CD8-positive, alpha-beta memory T cell (primary cell): Measurements from ENCODE around the gene RABL6. TPM values are rescaled to one million over a fixed set of nuclear protein-coding genes. Genes with fewer than 3 reads are reported as not detected.
A peak's percentile ranks its signal among the peaks of the same experiment; 100 is the strongest.
"Not testable (repeated sequence)": the region's sequence is repeated elsewhere in the genome, so short reads cannot be mapped to it uniquely, and the experiment has no call there.

Source experiments
- CTCF ChIA-PET: fragments of 350-600 bp; sonication (Branson Sonifier 250); formaldehyde crosslinking; loops from one replicate; lab custom pipeline; 2021; ENCODE audit warnings: antibody characterized with exemption; lab: Charles Lee
- POLR2A ChIA-PET: fragments of 350-600 bp; sonication (Branson Sonifier 250); formaldehyde crosslinking; loops from one replicate; lab custom pipeline; 2021; ENCODE audit warnings: antibody characterized with exemption; lab: Charles Lee
- DNase-seq, 5 donors: peaks; one replicate each; pipeline versions ENCODE4 v3.0.0 to v3.0.0-alpha.2; 2020 to 2022; ENCODE audit warnings: mixed read lengths in 1 of 5
- H3K27ac ChIP-seq: one replicate; pipeline ENCODE4 v1.7.0; 2013; ENCODE audit warnings: low read depth, mild to moderate bottlenecking, low read length, moderate library complexity
- H3K27me3 ChIP-seq: 2 replicates; pipeline ENCODE4 v1.7.0; 2013; ENCODE audit warnings: low read length, mild to moderate bottlenecking; ENCODE audit not compliant: insufficient read depth, poor library complexity, severe bottlenecking
- H3K36me3 ChIP-seq: 2 replicates; pipeline ENCODE4 v1.7.0; 2013; ENCODE audit warnings: mild to moderate bottlenecking, low read length, moderate library complexity; ENCODE audit not compliant: insufficient read depth
- H3K4me1 ChIP-seq: 2 replicates; pipeline ENCODE4 v1.7.0; 2013; ENCODE audit warnings: mild to moderate bottlenecking, low read length, moderate library complexity; ENCODE audit not compliant: insufficient read depth
- H3K4me3 ChIP-seq: 2 replicates; pipeline ENCODE4 v1.7.0; 2013; ENCODE audit warnings: mild to moderate bottlenecking, low read length
- H3K9me3 ChIP-seq: 2 replicates; pipeline ENCODE4 v1.7.0; 2013; ENCODE audit warnings: mild to moderate bottlenecking, low read length
- H3K27ac Mint-ChIP-seq, 8 donors: one replicate each; pipeline ENCODE4 v1.8.0; 2020 to 2021; ENCODE audit warnings: mixed read lengths in 8 of 8, mild to moderate bottlenecking in 6 of 8, inconsistent platforms in 3 of 8, moderate library complexity in 3 of 8
- H3K27me3 Mint-ChIP-seq, 2 donors: one replicate each; pipeline ENCODE4 v1.8.0; 2020 to 2021; ENCODE audit warnings: mixed read lengths in 2 of 2, mild to moderate bottlenecking in 1 of 2, moderate library complexity in 1 of 2
- H3K36me3 Mint-ChIP-seq, 3 donors: one replicate each; pipeline ENCODE4 v1.8.0; 2020 to 2021; ENCODE audit warnings: mixed read lengths in 3 of 3, inconsistent platforms in 1 of 3, mild to moderate bottlenecking in 1 of 3
- H3K4me1 Mint-ChIP-seq, 3 donors: one replicate each; pipeline ENCODE4 v1.8.0; 2020 to 2021; ENCODE audit warnings: mixed read lengths in 3 of 3, inconsistent platforms in 1 of 3, mild to moderate bottlenecking in 1 of 3
- H3K4me3 Mint-ChIP-seq, 7 donors: one replicate each; pipeline ENCODE4 v1.8.0; 2020 to 2021; ENCODE audit warnings: mixed read lengths in 7 of 7, mild to moderate bottlenecking in 6 of 7, moderate library complexity in 4 of 7, inconsistent platforms in 2 of 7
- H3K9me3 Mint-ChIP-seq, 5 donors: one replicate each; pipeline ENCODE4 v1.8.0; 2020 to 2022; ENCODE audit warnings: mixed read lengths in 5 of 5, mild to moderate bottlenecking in 3 of 5, moderate library complexity in 2 of 5, inconsistent platforms in 1 of 5
- polyA plus RNA-seq: library from polyadenylated mRNA; unstranded; fragments of 300-500 nt; fragmentation: Illumina TruSeq; gene quantifications from one replicate; pipeline ENCODE4 v1.2.3, GENCODE V29; 2021
- total RNA-seq, 2 experiments: library from RNA; stranded (reverse); gene quantifications; one replicate each; pipeline ENCODE4 v1.2.3, GENCODE V29; 2021

Gene RABL6
- total and polyA plus RNA-seq, 3 experiments from 2014 or later = 20.9 to 106 (median 98.2) TPM

GRCh38 chr9:136762221-136762691 is 45.5 kb upstream of the RABL6 start:
- no peaks in the 10 kb centered on the region for H3K9me3 Mint-ChIP-seq
- no peak overlapping the region for H3K27ac Mint-ChIP-seq
- peaks cover 7 to 20% of the 10 kb centered on the region in 2 donors for H3K27me3 Mint-ChIP-seq
- Histone ChIP-seq H3K36me3 (no peaks in the 10 kb centered on the region), H3K27me3 (no peaks in the 10 kb centered on the region), H3K9me3 (no peaks in the 10 kb centered on the region), H3K4me1 (no peaks in the 10 kb centered on the region), H3K27ac (no peak overlapping the region), H3K4me3 (no peak overlapping the region)
- DNase-seq = peak in 1 of 5 donors; percentile 12
- ChIA-PET POLR2A (no interaction called here), CTCF (no interaction called here)
- peaks cover 5 to 14% (median 10%) of the 10 kb centered on the region in 3 donors for H3K4me1 Mint-ChIP-seq
- no peaks in the 10 kb centered on the region for H3K36me3 Mint-ChIP-seq
- H3K4me3 Mint-ChIP-seq = no peak overlapping the region

GRCh38 chr9:136762915-136763648 is 44.7 kb upstream of the RABL6 start:
- H3K4me3 ChIP-seq = no peak overlapping the region
- Mint-ChIP-seq H3K4me1 (peaks cover 5 to 14% (median 10%) of the 10 kb centered on the region in 3 donors), H3K4me3 (no peak overlapping the region), H3K27me3 (peaks cover 12 to 25% of the 10 kb centered on the region in 2 donors), H3K36me3 (no peaks in the 10 kb centered on the region), H3K9me3 (no peaks in the 10 kb centered on the region), H3K27ac (no peak overlapping the region)
- no peaks in the 10 kb centered on the region for H3K4me1 ChIP-seq
- no peaks in the 10 kb centered on the region for H3K9me3 ChIP-seq
- no peaks in the 10 kb centered on the region for H3K36me3 ChIP-seq
- no peaks in the 10 kb centered on the region for H3K27me3 ChIP-seq
- peak in 4 of 5 donors; percentile 14 to 45 (median 18) for DNase-seq
- H3K27ac ChIP-seq = no peak overlapping the region
- CTCF ChIA-PET = no interaction called here
- POLR2A ChIA-PET = no interaction called here

- H3K4me1 Mint-ChIP-seq = peaks cover 5 to 14% (median 10%) of the 10 kb centered on the region in 3 donors
- ChIA-PET CTCF (no interaction called here), POLR2A (no interaction called here)
- H3K27me3 ChIP-seq = no peaks in the 10 kb centered on the region
- H3K9me3 ChIP-seq = no peaks in the 10 kb centered on the region
- no peaks in the 10 kb centered on the region for H3K4me1 ChIP-seq
- H3K9me3 Mint-ChIP-seq = no peaks in the 10 kb centered on the region
- peak in 1 of 5 donors; percentile 39 for DNase-seq
- H3K36me3 ChIP-seq = no peaks in the 10 kb centered on the region
- no peaks in the 10 kb centered on the region for H3K36me3 Mint-ChIP-seq
- H3K27ac ChIP-seq = no peak overlapping the region
- no peak overlapping the region for H3K27ac Mint-ChIP-seq
- H3K4me3 Mint-ChIP-seq = no peak overlapping the region
- H3K4me3 ChIP-seq = no peak overlapping the region
- H3K27me3 Mint-ChIP-seq = peaks cover 14 to 26% of the 10 kb centered on the region in 2 donors
Observed at GRCh38 chr9:136763649-136764035, 44.1 kb upstream of the RABL6 start.

- no peak for DNase-seq
- CTCF ChIA-PET = no interaction called here
Observed at GRCh38 chr9:136764301-136764891, 43.4 kb upstream of the RABL6 start, which contains the start of gene LCN15. Gene LCN15, minus strand, starts transcription at chr9:136764518. Its CDS starts 30 bp downstream, at chr9:136764488.

GRCh38 chr9:136765041-136765440 is 42.7 kb upstream of the RABL6 start:
- Mint-ChIP-seq H3K36me3 (no peaks in the 10 kb centered on the region), H3K27me3 (peaks cover 12 to 20% of the 10 kb centered on the region in 2 donors), H3K4me3 (no peak overlapping the region), H3K4me1 (peaks cover 5 to 14% (median 13%) of the 10 kb centered on the region in 3 donors), H3K27ac (no peak overlapping the region), H3K9me3 (no peaks in the 10 kb centered on the region)
- Histone ChIP-seq H3K27ac (no peak overlapping the region), H3K36me3 (no peaks in the 10 kb centered on the region), H3K27me3 (no peaks in the 10 kb centered on the region), H3K9me3 (no peaks in the 10 kb centered on the region), H3K4me3 (no peak overlapping the region), H3K4me1 (no peaks in the 10 kb centered on the region)
- CTCF ChIA-PET = no interaction called here
- DNase-seq = no peak
- POLR2A ChIA-PET = no interaction called here

More at GRCh38 chr9:136764301-136764891, 43.4 kb upstream of the RABL6 start, which contains the start of gene LCN15:
- Histone ChIP-seq H3K36me3 (no peaks in the 10 kb centered on the region), H3K9me3 (no peaks in the 10 kb centered on the region), H3K4me1 (no peaks in the 10 kb centered on the region), H3K4me3 (no peak within 1 kb of the TSS), H3K27me3 (no peaks in the 10 kb centered on the region), H3K27ac (no peak within 1 kb of the TSS)
- Mint-ChIP-seq H3K36me3 (no peaks in the 10 kb centered on the region), H3K27me3 (peaks cover 14 to 26% of the 10 kb centered on the region in 2 donors), H3K4me1 (peaks cover 5 to 14% (median 10%) of the 10 kb centered on the region in 3 donors), H3K9me3 (no peaks in the 10 kb centered on the region), H3K27ac (no peak within 1 kb of the TSS), H3K4me3 (no peak within 1 kb of the TSS)
- POLR2A ChIA-PET = no interaction called here

- H3K27me3 ChIP-seq, POLR2A ChIA-PET, DNase-seq, H3K36me3 Mint-ChIP-seq, H3K9me3 Mint-ChIP-seq, H3K4me1 ChIP-seq, H3K4me3 ChIP-seq, H3K9me3 ChIP-seq, H3K36me3 ChIP-seq, H3K27ac ChIP-seq: not testable (repeated sequence)
- Mint-ChIP-seq H3K27me3 (peaks cover 10 to 15% of the 10 kb centered on the region in 2 donors), H3K27ac (peak overlapping the region in 3 of 8 donors; percentile 28 to 72 (median 52)), H3K4me3 (peak overlapping the region in 3 of 7 donors; percentile 14 to 65 (median 41)), H3K4me1 (peaks cover 5 to 14% (median 13%) of the 10 kb centered on the region in 3 donors)
- CTCF ChIA-PET = interaction anchor here (0.7 to 4.5 kb wide), 5 partner anchors 12 to 302 kb away, joined by 3 to 13 read pairs (median 3); partner anchors contain the start of gene RABL6
Observed at GRCh38 chr9:136765745-136766409, 41.9 kb upstream of the RABL6 start.

- not testable (repeated sequence) for H3K27ac ChIP-seq
Observed at GRCh38 chr9:136766410-136767120, 41.2 kb upstream of the RABL6 start.

More at GRCh38 chr9:136766410-136767120, 41.2 kb upstream of the RABL6 start:
- H3K36me3 Mint-ChIP-seq, H3K36me3 ChIP-seq, H3K9me3 Mint-ChIP-seq, POLR2A ChIA-PET, H3K27me3 ChIP-seq, H3K4me1 ChIP-seq, H3K9me3 ChIP-seq, H3K4me3 ChIP-seq: not testable (repeated sequence)
- Mint-ChIP-seq H3K27ac (peak overlapping the region in 6 of 8 donors; percentile 24 to 93 (median 80)), H3K27me3 (peaks cover 8 to 13% of the 10 kb centered on the region in 2 donors), H3K4me1 (peaks cover 5 to 14% (median 13%) of the 10 kb centered on the region in 3 donors), H3K4me3 (peak overlapping the region in 5 of 7 donors; percentile 4 to 71 (median 36))
- peak in 2 of 5 donors; percentile 35 to 70 for DNase-seq
- CTCF ChIA-PET = interaction anchor here (0.7 to 4.5 kb wide), 5 partner anchors 11 to 301 kb away, joined by 3 to 13 read pairs (median 3); partner anchors contain the start of gene RABL6
